Skeletal muscle tissue (tissue), 4 donors: ENCODE data around the gene TRIM29. TPM values are rescaled to one million over a fixed set of nuclear protein-coding genes. Genes with fewer than 3 reads are reported as not detected.

ENCODE experiments used
- H3K27ac ChIP-seq: one replicate; pipeline ENCODE4 v1.7.0; 2013; ENCODE audit warnings: mild to moderate bottlenecking, low read depth, low read length, inconsistent platforms
- H3K27me3 ChIP-seq, 3 donors: one replicate each; pipeline ENCODE4 v1.7.0; 2013; ENCODE audit warnings: low read length in 3 of 3; ENCODE audit not compliant: control insufficient read depth in 3 of 3, insufficient read depth in 3 of 3
- H3K36me3 ChIP-seq, 3 donors: one replicate each; pipeline ENCODE4 v1.7.0; 2013; ENCODE audit warnings: low read length in 3 of 3; ENCODE audit not compliant: control insufficient read depth in 3 of 3, insufficient read depth in 3 of 3
- H3K4me1 ChIP-seq, 3 donors: one replicate each; pipeline ENCODE4 v1.7.0; 2013; ENCODE audit warnings: low read length in 3 of 3, mild to moderate bottlenecking in 3 of 3; ENCODE audit not compliant: control insufficient read depth in 3 of 3, insufficient read depth in 3 of 3
- H3K4me3 ChIP-seq, 3 donors: one replicate each; pipeline ENCODE4 v1.7.0; 2013; ENCODE audit warnings: low read length in 3 of 3
- H3K9ac ChIP-seq, 3 donors: one replicate each; pipeline ENCODE4 v1.7.0; 2013; ENCODE audit warnings: low read length in 3 of 3, mild to moderate bottlenecking in 3 of 3, moderate library complexity in 2 of 3, low read depth in 1 of 3
- H3K9me3 ChIP-seq, 3 donors: one replicate each; pipeline ENCODE4 v1.7.0; 2013; ENCODE audit warnings: low read length in 3 of 3; ENCODE audit not compliant: control insufficient read depth in 3 of 3
- total RNA-seq: library from RNA; depleted of rRNA; stranded (reverse); fragments of >200 nt; gene quantifications from one replicate; pipeline ENCODE4 v1.2.3, GENCODE V29; 2014
- donor health status: Osteomylitis.

The TRIM29 gene
- total RNA-seq, 1 donor from 2014 or later = 0.52 TPM

- no peaks in the 10 kb centered on the region for H3K27me3 ChIP-seq
- H3K9ac ChIP-seq = no peak overlapping the region
Measured at GRCh38 chr11:120088056-120088455, 49.9 kb downstream of the TRIM29 start.

GRCh38 chr11:120086651-120087050, 51.3 kb downstream of the TRIM29 start:
- Histone ChIP-seq H3K9ac (no peak overlapping the region), H3K27ac (no peak overlapping the region), H3K4me1 (no peaks in the 10 kb centered on the region), H3K27me3 (no peaks in the 10 kb centered on the region), H3K36me3 (no peaks in the 10 kb centered on the region), H3K4me3 (no peak overlapping the region), H3K9me3 (no peaks in the 10 kb centered on the region)

More at GRCh38 chr11:120088056-120088455, 49.9 kb downstream of the TRIM29 start:
- Histone ChIP-seq H3K4me3 (no peak overlapping the region), H3K36me3 (no peaks in the 10 kb centered on the region), H3K27ac (no peak overlapping the region), H3K4me1 (no peaks in the 10 kb centered on the region), H3K9me3 (no peaks in the 10 kb centered on the region)

DNA sequence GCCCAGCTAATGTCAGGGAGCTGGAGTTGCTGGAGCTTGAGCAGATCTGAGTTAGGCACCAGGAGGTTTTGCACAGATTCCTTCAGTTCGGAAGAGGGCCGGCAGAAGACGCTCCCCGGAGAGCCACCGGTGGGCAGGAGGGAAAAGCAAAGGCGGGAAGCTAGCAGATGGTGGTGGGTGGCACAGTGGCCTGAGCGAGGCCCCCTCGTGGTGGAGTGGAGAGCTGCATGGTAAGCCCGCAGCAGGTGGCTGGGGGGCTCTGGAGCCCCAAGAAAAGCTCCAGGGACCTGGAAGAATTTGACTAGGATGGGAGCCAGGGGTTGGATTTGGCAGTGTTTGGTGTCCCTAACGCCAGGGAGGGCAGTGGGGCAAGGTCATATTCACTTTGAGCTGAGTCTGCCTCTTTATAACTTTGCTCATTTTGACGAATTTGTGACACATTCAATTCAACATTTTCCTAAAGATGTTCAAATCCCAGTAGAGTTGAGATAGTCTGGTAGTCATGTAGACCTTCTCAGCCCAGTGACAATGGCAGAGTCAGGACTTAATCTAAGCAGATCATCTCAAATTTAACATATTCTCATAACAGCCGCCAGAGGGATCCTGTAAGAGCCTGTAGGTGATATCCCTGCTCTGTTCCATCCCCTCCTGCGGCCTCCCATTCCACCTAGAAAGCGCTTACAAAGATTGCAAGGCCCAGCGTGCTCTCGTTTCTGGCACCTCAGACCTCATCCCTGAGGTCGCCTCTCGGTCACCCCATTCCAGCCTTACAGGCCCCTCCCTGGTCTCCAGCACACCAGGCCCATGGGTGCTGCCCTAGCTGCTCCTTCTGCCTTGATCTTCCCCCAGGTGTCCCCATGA, 57.9 kb downstream of the TRIM29 start:
- peaks cover 0 to 21% (median 9%) of the 10 kb centered on the region in 3 donors for H3K27me3 ChIP-seq
- H3K36me3 ChIP-seq = no peaks in the 10 kb centered on the region
- H3K9ac ChIP-seq = no peak overlapping the region
- H3K27ac ChIP-seq = no peak overlapping the region
- no peaks in the 10 kb centered on the region for H3K9me3 ChIP-seq
- no peaks in the 10 kb centered on the region for H3K4me1 ChIP-seq
- H3K4me3 ChIP-seq = no peak overlapping the region

- no peaks in the 10 kb centered on the region for H3K9me3 ChIP-seq
- no peak overlapping the region for H3K27ac ChIP-seq
- peaks cover 0 to 2% (median 2%) of the 10 kb centered on the region in 3 donors for H3K4me1 ChIP-seq
- no peak overlapping the region for H3K4me3 ChIP-seq
- H3K27me3 ChIP-seq = peaks cover 0 to 21% (median 20%) of the 10 kb centered on the region in 3 donors
- H3K9ac ChIP-seq = no peak overlapping the region
- no peaks in the 10 kb centered on the region for H3K36me3 ChIP-seq
Measured at GRCh38 chr11:120078397-120078796, 59.5 kb downstream of the TRIM29 start.

- Histone ChIP-seq H3K4me3 (no peak overlapping the region), H3K27ac (no peak overlapping the region), H3K9me3 (no peaks in the 10 kb centered on the region), H3K9ac (no peak overlapping the region), H3K27me3 (peaks cover 0 to 17% (median 11%) of the 10 kb centered on the region in 3 donors), H3K36me3 (no peaks in the 10 kb centered on the region), H3K4me1 (peaks cover 0 to 9% (median 7%) of the 10 kb centered on the region in 3 donors)
Measured at GRCh38 chr11:120074076-120074475, 63.8 kb downstream of the TRIM29 start.

GRCh38 chr11:120073196-120073595, 64.7 kb downstream of the TRIM29 start:
- peaks cover 0 to 13% (median 12%) of the 10 kb centered on the region in 3 donors for H3K27me3 ChIP-seq
- H3K27ac ChIP-seq = no peak overlapping the region
- H3K9ac ChIP-seq = peak overlapping the region in 1 of 3 donors; percentile 35
- no peaks in the 10 kb centered on the region for H3K36me3 ChIP-seq
- H3K4me1 ChIP-seq = peaks cover 0 to 9% (median 7%) of the 10 kb centered on the region in 3 donors
- peak overlapping the region in 2 of 3 donors; percentile 31 to 48 for H3K4me3 ChIP-seq
- no peaks in the 10 kb centered on the region for H3K9me3 ChIP-seq

DNA sequence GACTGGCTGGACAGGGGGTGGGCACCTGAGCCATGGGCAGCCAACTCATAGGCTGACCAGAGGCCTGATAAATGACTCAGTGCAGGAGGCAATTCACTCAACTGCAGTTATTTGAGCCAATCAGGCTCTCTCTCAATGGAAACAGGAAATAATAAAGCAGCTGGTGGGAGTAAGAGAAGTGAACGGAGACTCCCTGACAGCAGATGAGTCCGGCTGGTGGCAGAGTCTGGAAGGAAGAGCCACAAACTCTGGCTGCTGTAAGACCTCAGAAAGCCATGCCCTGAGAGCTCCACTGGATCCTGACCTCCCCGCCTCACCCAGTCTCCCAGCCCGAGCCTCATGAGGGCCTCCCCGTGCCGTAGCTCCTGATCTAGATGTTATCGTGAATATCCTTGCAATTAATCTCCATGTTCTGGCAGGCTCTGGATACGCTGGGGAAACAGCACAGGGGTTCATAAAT, 69.8 kb downstream of the TRIM29 start:
- Histone ChIP-seq H3K4me3 (no peak overlapping the region), H3K9me3 (no peaks in the 10 kb centered on the region), H3K4me1 (peaks cover 0 to 5% (median 5%) of the 10 kb centered on the region in 3 donors), H3K27ac (no peak overlapping the region), H3K27me3 (peaks cover 0 to 26% (median 16%) of the 10 kb centered on the region in 3 donors), H3K9ac (no peak overlapping the region), H3K36me3 (no peaks in the 10 kb centered on the region)

DNA sequence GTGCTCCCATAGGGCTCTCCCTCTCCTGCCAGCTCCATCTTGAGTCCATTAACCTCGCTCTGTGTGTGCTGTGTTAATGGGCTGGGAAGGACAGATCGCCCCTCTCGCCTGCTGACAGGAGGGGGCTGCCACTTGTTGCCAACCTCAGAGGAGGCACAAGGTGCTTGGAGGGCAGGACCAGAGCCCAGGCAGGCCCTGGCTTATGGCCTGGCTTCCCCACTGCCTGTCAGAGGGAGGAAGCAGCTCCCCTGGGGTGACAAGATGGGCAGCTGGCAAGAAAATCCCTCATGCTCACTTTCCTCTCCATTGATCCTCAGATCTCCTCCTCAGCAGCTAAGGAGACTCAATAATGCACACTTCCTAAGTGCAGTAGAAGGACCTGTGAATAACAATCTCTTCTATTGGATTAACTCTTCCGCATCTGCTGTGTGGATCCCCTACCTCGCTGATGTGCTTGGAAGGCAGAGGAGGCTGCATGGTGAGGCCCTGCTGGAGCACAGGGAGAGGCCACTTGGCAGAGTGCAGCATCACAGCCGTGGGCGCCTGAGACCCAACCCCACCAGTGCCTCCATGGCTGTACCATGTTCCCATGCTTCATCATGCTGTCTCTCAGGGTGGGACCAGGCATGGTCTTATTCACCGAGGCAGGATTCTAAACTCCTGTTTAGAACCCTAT, 70.3 kb downstream of the TRIM29 start:
- peaks cover 0 to 27% (median 18%) of the 10 kb centered on the region in 3 donors for H3K27me3 ChIP-seq

DNA sequence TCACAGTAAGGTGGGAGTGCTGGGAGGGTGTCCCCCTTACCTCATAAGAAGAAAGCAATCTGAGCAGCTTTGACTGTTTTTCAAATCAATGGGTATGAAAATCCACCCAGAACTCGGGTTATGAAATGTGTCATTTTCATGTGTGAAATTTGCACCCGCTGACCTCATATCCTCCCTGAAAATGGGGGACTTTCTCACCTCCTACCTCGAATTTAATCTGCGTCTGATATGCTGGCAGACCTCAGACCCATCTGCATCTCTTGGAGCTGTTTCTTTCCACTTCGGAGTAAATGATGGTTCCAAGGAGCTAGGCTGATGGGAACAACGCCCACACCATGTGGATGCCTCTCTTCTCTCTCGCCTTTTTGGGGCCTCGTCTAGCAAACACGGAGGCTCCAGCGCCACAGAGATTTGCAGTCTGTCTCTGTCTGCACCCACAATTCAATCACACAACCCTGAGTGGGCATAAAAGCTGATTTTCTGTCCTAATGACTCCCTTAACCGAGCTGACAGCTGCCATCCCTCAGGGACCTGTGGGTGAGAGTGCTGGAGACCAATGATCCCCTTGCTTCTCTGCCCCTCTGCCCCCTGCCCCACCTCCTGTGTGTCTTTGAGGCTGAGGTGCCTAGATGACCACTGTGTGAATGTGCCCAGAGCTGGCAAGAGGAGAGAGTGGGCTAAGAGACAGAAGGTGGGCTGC, 71.0 kb downstream of the TRIM29 start:
- Histone ChIP-seq H3K4me1 (no peaks in the 10 kb centered on the region), H3K9ac (no peak overlapping the region), H3K36me3 (no peaks in the 10 kb centered on the region), H3K27me3 (peaks cover under 1 to 32% (median 21%) of the 10 kb centered on the region in 3 donors), H3K9me3 (no peaks in the 10 kb centered on the region), H3K27ac (no peak overlapping the region), H3K4me3 (no peak overlapping the region)

More for the DNA sequence above, 70.3 kb downstream of the TRIM29 start:
- no peak overlapping the region for H3K27ac ChIP-seq
- H3K4me1 ChIP-seq = no peaks in the 10 kb centered on the region
- no peak overlapping the region for H3K4me3 ChIP-seq
- H3K9me3 ChIP-seq = no peaks in the 10 kb centered on the region
- no peak overlapping the region for H3K9ac ChIP-seq
- no peaks in the 10 kb centered on the region for H3K36me3 ChIP-seq
